HEK293 (cell line): ENCODE data around the gene CDCA4.

Experiments used
- CTCF ChIA-PET: fragments of 350-600 bp; formaldehyde crosslinking; extraction: SDS; loops from one replicate; lab custom pipeline; 2021; ENCODE audit warnings: antibody characterized with exemption; lab: Yijun Ruan, JAX
- POLR2A ChIA-PET: fragments of 300-600 bp; formaldehyde crosslinking; extraction: SDS; loops from one replicate; lab custom pipeline; 2020; ENCODE audit warnings: antibody characterized with exemption, inconsistent platforms; lab: Yijun Ruan, JAX
- H3K27ac ChIP-seq: fragments of 200-500 bp; sonication (Bioruptor generic); 2 replicates; pipeline ENCODE4 v1.5.1; 2014; ENCODE audit warnings: low read depth, low read length, control low read depth, inconsistent platforms; ENCODE audit errors: extremely low read depth
- H3K36me3 ChIP-seq, 2 experiments: fragments of 200-500 bp in 1 of 2; sonication (Bioruptor generic) in 1 of 2; 1 replicate in 1 of 2; 2 replicates in 1 of 2; pipeline ENCODE4 v1.5.1; 2014 to 2017; ENCODE audit warnings: inconsistent platforms in 2 of 2, low read length in 2 of 2; ENCODE audit not compliant: control insufficient read depth in 2 of 2, insufficient read depth in 1 of 2
- H3K4me1 ChIP-seq: fragments of 200-500 bp; sonication (Bioruptor generic); 2 replicates; pipeline ENCODE4 v1.5.1; 2014; ENCODE audit warnings: mild to moderate bottlenecking, low read length, inconsistent platforms; ENCODE audit not compliant: control insufficient read depth, insufficient read depth
- H3K4me3 ChIP-seq: 2 replicates; pipeline ENCODE4 v1.5.1; 2011; ENCODE audit warnings: low read depth, mild to moderate bottlenecking, control low read depth, low read length, moderate library complexity
- H3K9me3 ChIP-seq: fragments of 200-500 bp; sonication (Bioruptor generic); 2 replicates; pipeline ENCODE4 v1.5.1; 2014; ENCODE audit warnings: low read depth, low read length, inconsistent platforms; ENCODE audit not compliant: control insufficient read depth, insufficient read depth
- GFI1B ChIP-seq: fragments of 450-650 bp; formaldehyde crosslinking; IDR thresholded peaks from 2 replicates; pipeline ENCODE4 v1.5.1; 2016; ENCODE audit warnings: missing biosample characterization, missing genetic modification characterization
- GLI2 ChIP-seq: fragments of 450-650 bp; formaldehyde crosslinking; IDR thresholded peaks from 2 replicates; pipeline ENCODE4; 2017; ENCODE audit warnings: missing biosample characterization, missing genetic modification characterization, low read depth, borderline replicate concordance
- GLIS1 ChIP-seq: fragments of 450-650 bp; formaldehyde crosslinking; IDR thresholded peaks from 2 replicates; pipeline ENCODE4 v1.5.1; 2016; ENCODE audit warnings: missing biosample characterization, missing genetic modification characterization
- HOXD13 ChIP-seq: sonication (generic); formaldehyde crosslinking; IDR thresholded peaks from 2 replicates; pipeline ENCODE4 v1.8.0; 2022; ENCODE audit warnings: missing genetic modification reagents, borderline replicate concordance
- WT1 ChIP-seq: fragments of 450-650 bp; formaldehyde crosslinking; IDR thresholded peaks from 2 replicates; pipeline ENCODE4 v1.5.1; 2016; ENCODE audit warnings: missing biosample characterization, missing genetic modification characterization
- YY2 ChIP-seq: fragments of 450-650 bp; formaldehyde crosslinking; IDR thresholded peaks from 2 replicates; pipeline ENCODE4 v1.5.1; 2016; ENCODE audit warnings: missing biosample characterization, missing genetic modification characterization
- ZBTB21 ChIP-seq: fragments of 450-650 bp; formaldehyde crosslinking; IDR thresholded peaks from 2 replicates; pipeline ENCODE4 v1.5.1; 2017; ENCODE audit warnings: missing biosample characterization, missing genetic modification characterization
- ZFP3 ChIP-seq: fragments of 450-650 bp; formaldehyde crosslinking; IDR thresholded peaks from 2 replicates; pipeline ENCODE4 v1.5.1; 2016; ENCODE audit warnings: low read depth, missing biosample characterization, missing genetic modification characterization
- ZIC2 ChIP-seq: fragments of 450-650 bp; formaldehyde crosslinking; IDR thresholded peaks from 2 replicates; pipeline ENCODE4 v1.5.1; 2016; ENCODE audit warnings: missing biosample characterization, missing genetic modification characterization
- ZNF292 ChIP-seq: fragments of 450-650 bp; formaldehyde crosslinking; IDR thresholded peaks from 2 replicates; pipeline ENCODE4 v1.5.1; 2016; ENCODE audit warnings: low read depth, missing biosample characterization, missing genetic modification characterization, borderline replicate concordance
- ZNF48 ChIP-seq: fragments of 450-650 bp; formaldehyde crosslinking; IDR thresholded peaks from 2 replicates; pipeline ENCODE4 v1.5.1; 2016; ENCODE audit warnings: missing biosample characterization, missing genetic modification characterization
- ZNF514 ChIP-seq: fragments of 450-650 bp; formaldehyde crosslinking; IDR thresholded peaks from 2 replicates; pipeline ENCODE4 v1.5.1; 2016; ENCODE audit warnings: missing biosample characterization, missing genetic modification characterization
- ZNF624 ChIP-seq: fragments of 450-650 bp; formaldehyde crosslinking; IDR thresholded peaks from 2 replicates; pipeline ENCODE4 v1.5.1; 2017; ENCODE audit warnings: missing biosample characterization, missing genetic modification characterization
- ZNF626 ChIP-seq: fragments of 450-650 bp; sonication (Bioruptor Pico); formaldehyde crosslinking; IDR thresholded peaks from 2 replicates; pipeline ENCODE4 v1.5.1; 2018; ENCODE audit warnings: missing biosample characterization, missing genetic modification characterization, inconsistent platforms
- ZSCAN16 ChIP-seq: fragments of 450-650 bp; formaldehyde crosslinking; IDR thresholded peaks from 2 replicates; pipeline ENCODE4 v1.5.1; 2016; ENCODE audit warnings: missing biosample characterization, missing genetic modification characterization
- TF ChIP-seq, protein P1 (sequence below): fragments of 450-650 bp; formaldehyde crosslinking; IDR thresholded peaks from 2 replicates; pipeline ENCODE4 v1.5.1; 2016; ENCODE audit warnings: missing biosample characterization, missing genetic modification characterization
- TF ChIP-seq, protein P2 (sequence below): fragments of 450-650 bp; formaldehyde crosslinking; IDR thresholded peaks from 2 replicates; pipeline ENCODE4 v1.5.1; 2016; ENCODE audit warnings: missing biosample characterization, missing genetic modification characterization
- TF ChIP-seq, protein P3 (sequence below): fragments of 450-650 bp; formaldehyde crosslinking; IDR thresholded peaks from 2 replicates; pipeline ENCODE4 v1.5.1; 2016; ENCODE audit warnings: missing biosample characterization, missing genetic modification characterization
- TF ChIP-seq, protein P4 (sequence below): fragments of 450-650 bp; formaldehyde crosslinking; IDR thresholded peaks from 2 replicates; pipeline ENCODE4 v1.5.1; 2016; ENCODE audit warnings: missing biosample characterization, missing genetic modification characterization
- TF ChIP-seq, protein P5 (sequence below): fragments of 450-650 bp; formaldehyde crosslinking; IDR thresholded peaks from 2 replicates; pipeline ENCODE4 v1.5.1; 2016; ENCODE audit warnings: missing biosample characterization, missing genetic modification characterization, low read depth

CDCA4 gene

DNA sequence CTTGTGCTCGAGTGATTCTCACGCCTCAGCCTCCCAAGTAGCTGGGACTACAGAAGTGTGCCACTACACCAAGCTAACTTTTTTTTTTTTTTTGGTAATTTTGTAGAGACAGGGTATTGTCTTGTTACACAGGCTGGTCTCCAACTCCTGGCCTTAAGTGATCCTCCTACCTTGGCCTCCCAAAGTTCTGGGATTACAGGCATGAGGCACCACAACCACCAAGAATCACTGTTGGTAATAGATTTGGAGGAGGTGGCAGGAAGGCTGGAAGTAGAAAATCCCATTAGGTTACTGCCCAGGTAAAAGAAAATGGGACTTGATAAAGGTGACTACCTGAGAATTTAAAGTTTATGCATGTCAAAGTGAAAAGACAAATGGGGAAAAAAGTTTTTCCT is 1.4 kb upstream of the CDCA4 start:
- TF ChIP-seq GFI1B (peak; percentile 27; the same call in 1 of the 2 replicates), ZIC2 (no peak), GLI2 (tag by site-specific recombination) (no peak), ZNF48 (tag by site-specific recombination) (no peak), ZNF624 (tag by site-specific recombination) (no peak), ZBTB21 (tag by site-specific recombination) (no peak), ZNF292 (no peak), WT1 (no peak), GLIS1 (tag by site-specific recombination) (peak; percentile 8; the same call in 1 of the 2 replicates), YY2 (tag by site-specific recombination) (0 out of 2 replicates have a peak, but pooled peaks have one; percentile 2), ZNF514 (no peak), ZNF626 (tag by site-specific recombination) (no peak), ZFP3 (no peak), HOXD13 (CRISPR knock-in tag) (no peak), ZSCAN16 (no peak)
- TF ChIP-seq, protein P1, sequence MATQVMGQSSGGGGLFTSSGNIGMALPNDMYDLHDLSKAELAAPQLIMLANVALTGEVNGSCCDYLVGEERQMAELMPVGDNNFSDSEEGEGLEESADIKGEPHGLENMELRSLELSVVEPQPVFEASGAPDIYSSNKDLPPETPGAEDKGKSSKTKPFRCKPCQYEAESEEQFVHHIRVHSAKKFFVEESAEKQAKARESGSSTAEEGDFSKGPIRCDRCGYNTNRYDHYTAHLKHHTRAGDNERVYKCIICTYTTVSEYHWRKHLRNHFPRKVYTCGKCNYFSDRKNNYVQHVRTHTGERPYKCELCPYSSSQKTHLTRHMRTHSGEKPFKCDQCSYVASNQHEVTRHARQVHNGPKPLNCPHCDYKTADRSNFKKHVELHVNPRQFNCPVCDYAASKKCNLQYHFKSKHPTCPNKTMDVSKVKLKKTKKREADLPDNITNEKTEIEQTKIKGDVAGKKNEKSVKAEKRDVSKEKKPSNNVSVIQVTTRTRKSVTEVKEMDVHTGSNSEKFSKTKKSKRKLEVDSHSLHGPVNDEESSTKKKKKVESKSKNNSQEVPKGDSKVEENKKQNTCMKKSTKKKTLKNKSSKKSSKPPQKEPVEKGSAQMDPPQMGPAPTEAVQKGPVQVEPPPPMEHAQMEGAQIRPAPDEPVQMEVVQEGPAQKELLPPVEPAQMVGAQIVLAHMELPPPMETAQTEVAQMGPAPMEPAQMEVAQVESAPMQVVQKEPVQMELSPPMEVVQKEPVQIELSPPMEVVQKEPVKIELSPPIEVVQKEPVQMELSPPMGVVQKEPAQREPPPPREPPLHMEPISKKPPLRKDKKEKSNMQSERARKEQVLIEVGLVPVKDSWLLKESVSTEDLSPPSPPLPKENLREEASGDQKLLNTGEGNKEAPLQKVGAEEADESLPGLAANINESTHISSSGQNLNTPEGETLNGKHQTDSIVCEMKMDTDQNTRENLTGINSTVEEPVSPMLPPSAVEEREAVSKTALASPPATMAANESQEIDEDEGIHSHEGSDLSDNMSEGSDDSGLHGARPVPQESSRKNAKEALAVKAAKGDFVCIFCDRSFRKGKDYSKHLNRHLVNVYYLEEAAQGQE (tag by site-specific recombination), result no peak
- TF ChIP-seq, protein P2, sequence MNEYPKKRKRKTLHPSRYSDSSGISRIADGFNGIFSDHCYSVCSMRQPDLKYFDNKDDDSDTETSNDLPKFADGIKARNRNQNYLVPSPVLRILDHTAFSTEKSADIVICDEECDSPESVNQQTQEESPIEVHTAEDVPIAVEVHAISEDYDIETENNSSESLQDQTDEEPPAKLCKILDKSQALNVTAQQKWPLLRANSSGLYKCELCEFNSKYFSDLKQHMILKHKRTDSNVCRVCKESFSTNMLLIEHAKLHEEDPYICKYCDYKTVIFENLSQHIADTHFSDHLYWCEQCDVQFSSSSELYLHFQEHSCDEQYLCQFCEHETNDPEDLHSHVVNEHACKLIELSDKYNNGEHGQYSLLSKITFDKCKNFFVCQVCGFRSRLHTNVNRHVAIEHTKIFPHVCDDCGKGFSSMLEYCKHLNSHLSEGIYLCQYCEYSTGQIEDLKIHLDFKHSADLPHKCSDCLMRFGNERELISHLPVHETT (tag by site-specific recombination), result 0 out of 2 replicates have a peak, but pooled peaks have one; percentile 26
- TF ChIP-seq, protein P3, sequence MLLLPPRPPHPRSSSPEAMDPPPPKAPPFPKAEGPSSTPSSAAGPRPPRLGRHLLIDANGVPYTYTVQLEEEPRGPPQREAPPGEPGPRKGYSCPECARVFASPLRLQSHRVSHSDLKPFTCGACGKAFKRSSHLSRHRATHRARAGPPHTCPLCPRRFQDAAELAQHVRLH (tag by site-specific recombination), result no peak
- TF ChIP-seq, protein P4, sequence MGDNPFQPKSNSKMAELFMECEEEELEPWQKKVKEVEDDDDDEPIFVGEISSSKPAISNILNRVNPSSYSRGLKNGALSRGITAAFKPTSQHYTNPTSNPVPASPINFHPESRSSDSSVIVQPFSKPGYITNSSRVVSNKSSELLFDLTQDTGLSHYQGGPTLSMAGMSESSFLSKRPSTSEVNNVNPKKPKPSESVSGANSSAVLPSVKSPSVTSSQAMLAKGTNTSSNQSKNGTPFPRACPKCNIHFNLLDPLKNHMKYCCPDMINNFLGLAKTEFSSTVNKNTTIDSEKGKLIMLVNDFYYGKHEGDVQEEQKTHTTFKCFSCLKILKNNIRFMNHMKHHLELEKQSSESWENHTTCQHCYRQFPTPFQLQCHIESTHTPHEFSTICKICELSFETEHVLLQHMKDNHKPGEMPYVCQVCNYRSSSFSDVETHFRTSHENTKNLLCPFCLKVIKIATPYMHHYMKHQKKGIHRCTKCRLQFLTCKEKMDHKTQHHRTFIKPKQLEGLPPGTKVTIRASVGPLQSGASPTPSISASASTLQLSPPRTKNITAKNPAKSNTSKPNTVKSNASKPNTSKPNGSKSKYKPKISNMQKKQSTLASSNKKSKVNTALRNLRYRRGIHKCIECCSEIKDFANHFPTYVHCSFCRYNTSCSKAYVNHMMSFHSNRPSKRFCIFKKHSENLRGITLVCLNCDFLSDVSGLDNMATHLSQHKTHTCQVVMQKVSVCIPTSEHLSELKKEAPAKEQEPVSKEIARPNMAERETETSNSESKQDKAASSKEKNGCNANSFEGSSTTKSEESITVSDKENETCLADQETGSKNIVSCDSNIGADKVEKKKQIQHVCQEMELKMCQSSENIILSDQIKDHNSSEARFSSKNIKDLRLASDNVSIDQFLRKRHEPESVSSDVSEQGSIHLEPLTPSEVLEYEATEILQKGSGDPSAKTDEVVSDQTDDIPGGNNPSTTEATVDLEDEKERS, result 0 out of 2 replicates have a peak, but pooled peaks have one; percentile 13
- TF ChIP-seq, protein P5, sequence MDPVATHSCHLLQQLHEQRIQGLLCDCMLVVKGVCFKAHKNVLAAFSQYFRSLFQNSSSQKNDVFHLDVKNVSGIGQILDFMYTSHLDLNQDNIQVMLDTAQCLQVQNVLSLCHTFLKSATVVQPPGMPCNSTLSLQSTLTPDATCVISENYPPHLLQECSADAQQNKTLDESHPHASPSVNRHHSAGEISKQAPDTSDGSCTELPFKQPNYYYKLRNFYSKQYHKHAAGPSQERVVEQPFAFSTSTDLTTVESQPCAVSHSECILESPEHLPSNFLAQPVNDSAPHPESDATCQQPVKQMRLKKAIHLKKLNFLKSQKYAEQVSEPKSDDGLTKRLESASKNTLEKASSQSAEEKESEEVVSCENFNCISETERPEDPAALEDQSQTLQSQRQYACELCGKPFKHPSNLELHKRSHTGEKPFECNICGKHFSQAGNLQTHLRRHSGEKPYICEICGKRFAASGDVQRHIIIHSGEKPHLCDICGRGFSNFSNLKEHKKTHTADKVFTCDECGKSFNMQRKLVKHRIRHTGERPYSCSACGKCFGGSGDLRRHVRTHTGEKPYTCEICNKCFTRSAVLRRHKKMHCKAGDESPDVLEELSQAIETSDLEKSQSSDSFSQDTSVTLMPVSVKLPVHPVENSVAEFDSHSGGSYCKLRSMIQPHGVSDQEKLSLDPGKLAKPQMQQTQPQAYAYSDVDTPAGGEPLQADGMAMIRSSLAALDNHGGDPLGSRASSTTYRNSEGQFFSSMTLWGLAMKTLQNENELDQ (tag by site-specific recombination), result no peak
- Histone ChIP-seq H3K4me3 (no peak overlapping the region), H3K36me3 (peaks cover 9 to 18% of the 10 kb centered on the region in 2 experiments; a peak in 2 of 3 replicates), H3K27ac (no peak overlapping the region), H3K4me1 (peaks cover 11% of the 10 kb centered on the region), H3K9me3 (no peaks in the 10 kb centered on the region)
- ChIA-PET POLR2A (interaction anchor here (1.3 to 3.1 kb wide), 2 partner anchors 10 to 18 kb away, joined by 3 to 28 read pairs; no protein-coding TSS in a partner anchor), CTCF (interaction anchor here (0.6 to 7.1 kb wide), 4 partner anchors 9 to 23 kb away, joined by 3 to 59 read pairs (median 8); no protein-coding TSS in a partner anchor)
